GM15510 (cell line): ENCODE data around the gene KCTD3.

Experiments used
- POLR2A ChIP-seq: IDR thresholded peaks from 3 replicates; pipeline ENCODE4 v1.6.1; 2011; ENCODE audit warnings: borderline replicate concordance; ENCODE audit not compliant: insufficient read length; ENCODE audit errors: extremely low read depth

KCTD3 gene

GRCh38 chr1:215647738-215648137 lies 80.6 kb downstream of the KCTD3 start:
- TF ChIP-seq POLR2A, result no peak

- no peak for TF ChIP-seq POLR2A
These were observed 81.9 kb downstream of the KCTD3 start for GRCh38 chr1:215648957-215649356.

- no peak for TF ChIP-seq POLR2A
These were observed 83.5 kb downstream of the KCTD3 start for GRCh38 chr1:215650446-215651149.

GRCh38 chr1:215651867-215652266 lies 84.8 kb downstream of the KCTD3 start:
- TF ChIP-seq POLR2A, result no peak

- no peak for TF ChIP-seq POLR2A
These were observed 85.3 kb downstream of the KCTD3 start for GRCh38 chr1:215652371-215652770.

GRCh38 chr1:215657047-215657446 lies 89.9 kb downstream of the KCTD3 start:
- TF ChIP-seq POLR2A, result no peak

- TF ChIP-seq POLR2A, result no peak
These were observed 93.2 kb downstream of the KCTD3 start for GRCh38 chr1:215660259-215660658.

- TF ChIP-seq POLR2A, result no peak
These were observed 93.9 kb downstream of the KCTD3 start for GRCh38 chr1:215661033-215661432.

- TF ChIP-seq POLR2A, result no peak
These were observed 98.1 kb downstream of the KCTD3 start for GRCh38 chr1:215665215-215665614.

- no peak for TF ChIP-seq POLR2A
These were observed 100.7 kb downstream of the KCTD3 start for GRCh38 chr1:215667761-215668160.

- no peak for TF ChIP-seq POLR2A
These were observed 102.8 kb downstream of the KCTD3 start for GRCh38 chr1:215669806-215670491.
